Fibroblast of peridontal ligament (primary cell): ENCODE results near the gene CEBPG.

Experiments
- DNase-seq: peaks from one replicate; pipeline ENCODE4 v3.0.0-alpha.2; 2010; ENCODE audit errors: extremely low read depth

CEBPG gene

DNA sequence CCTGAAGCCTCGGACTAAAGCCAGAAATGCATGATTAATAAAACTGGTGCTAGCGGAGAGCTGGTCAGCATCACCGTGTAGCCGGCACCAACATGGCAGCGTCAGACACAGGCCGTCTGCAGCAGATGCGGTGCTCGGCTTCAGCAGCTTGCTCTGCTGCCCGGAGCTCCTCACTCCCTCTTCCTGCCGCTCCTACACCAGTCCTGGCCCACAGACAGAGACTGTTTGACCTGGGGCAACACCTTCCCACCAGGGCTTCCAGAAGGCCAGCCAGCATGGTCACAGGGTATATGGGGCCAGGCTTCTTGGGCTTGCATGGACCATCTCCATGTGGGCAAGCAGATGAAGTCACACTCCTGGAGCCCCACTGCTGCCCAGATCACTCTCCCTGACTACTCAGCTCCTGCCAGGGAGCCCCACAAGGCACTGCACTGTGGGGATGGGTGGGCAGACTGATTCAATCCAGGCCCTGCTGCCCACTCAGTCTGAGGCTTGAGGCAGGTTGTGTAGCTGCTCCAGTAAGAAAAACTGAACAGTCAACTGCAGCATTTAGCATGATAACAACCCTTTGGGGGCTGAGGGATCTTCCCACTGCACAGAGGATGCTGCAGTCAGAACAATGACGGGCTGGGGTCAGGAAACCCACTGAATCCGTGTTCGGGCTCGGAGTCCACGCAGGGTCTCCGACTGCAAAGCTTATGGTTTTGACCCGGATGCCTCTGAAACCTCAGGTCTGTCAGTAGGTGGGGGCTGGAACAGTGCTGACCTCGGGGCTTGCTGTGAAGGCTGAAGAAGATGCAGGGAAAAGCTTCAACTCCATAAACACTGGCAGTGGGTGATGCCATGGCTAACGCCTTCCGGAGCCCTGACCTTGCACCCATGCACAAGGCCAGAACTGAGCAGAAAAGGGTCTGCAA lies 45.6 kb downstream of the CEBPG start:
- DNase-seq = no peak

DNA sequence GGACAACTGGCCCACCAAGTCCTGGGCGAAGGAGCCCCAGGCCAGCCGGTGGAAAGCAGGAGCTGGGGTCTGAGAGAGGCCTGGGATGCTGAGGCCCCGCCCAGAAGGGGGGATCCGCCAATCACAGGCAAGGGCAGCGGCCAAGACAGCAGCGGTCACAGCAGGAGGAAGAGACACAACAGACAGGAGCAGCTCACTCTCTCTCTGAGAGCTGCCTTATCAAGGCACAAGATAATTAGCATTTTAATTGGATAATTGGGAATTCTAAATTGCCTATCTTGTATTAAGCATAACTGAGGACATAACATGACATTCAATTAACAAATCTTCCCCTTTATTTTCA lies 46.2 kb downstream of the CEBPG start:
- DNase-seq = no peak

DNA sequence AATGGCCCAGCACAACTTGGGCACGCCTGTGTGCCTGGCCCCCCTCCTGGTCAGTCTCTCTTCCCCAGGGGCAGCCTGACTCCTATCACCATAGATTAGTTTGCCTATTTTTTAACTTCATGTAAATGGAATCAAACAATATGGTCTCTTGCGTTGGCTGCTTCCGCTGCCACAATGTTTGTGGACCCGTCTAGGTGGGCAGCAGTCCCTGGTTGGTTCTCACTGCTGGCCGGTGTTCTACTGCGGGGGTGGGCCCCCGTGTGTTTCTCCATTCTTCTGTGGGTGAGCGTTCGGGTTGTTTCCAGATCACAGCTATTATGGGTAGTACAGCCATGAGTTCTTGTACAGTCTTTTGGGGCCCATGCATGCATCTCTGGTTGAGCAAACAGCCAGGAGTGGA lies 47.3 kb downstream of the CEBPG start:
- DNase-seq = no peak

DNA sequence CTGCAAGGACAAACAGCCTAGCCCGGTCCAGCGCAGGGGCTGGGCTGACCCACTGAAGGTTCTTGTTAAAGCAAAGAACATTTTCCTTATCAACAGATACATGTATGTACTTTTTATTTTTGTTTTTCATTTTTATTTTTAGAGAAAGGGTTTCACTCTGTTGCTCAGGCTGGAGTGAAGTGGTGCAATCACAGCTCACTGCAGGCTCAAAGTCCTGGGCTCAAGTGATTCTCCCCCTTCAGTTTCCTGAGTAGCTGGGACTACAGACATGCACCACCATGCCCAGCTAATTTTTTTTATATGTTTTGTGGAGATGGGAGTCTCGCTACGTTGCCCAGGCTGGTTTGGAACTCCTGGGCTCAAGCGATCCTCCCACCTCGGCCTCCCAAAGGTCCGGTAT lies 47.9 kb downstream of the CEBPG start:
- DNase-seq = no peak

DNA sequence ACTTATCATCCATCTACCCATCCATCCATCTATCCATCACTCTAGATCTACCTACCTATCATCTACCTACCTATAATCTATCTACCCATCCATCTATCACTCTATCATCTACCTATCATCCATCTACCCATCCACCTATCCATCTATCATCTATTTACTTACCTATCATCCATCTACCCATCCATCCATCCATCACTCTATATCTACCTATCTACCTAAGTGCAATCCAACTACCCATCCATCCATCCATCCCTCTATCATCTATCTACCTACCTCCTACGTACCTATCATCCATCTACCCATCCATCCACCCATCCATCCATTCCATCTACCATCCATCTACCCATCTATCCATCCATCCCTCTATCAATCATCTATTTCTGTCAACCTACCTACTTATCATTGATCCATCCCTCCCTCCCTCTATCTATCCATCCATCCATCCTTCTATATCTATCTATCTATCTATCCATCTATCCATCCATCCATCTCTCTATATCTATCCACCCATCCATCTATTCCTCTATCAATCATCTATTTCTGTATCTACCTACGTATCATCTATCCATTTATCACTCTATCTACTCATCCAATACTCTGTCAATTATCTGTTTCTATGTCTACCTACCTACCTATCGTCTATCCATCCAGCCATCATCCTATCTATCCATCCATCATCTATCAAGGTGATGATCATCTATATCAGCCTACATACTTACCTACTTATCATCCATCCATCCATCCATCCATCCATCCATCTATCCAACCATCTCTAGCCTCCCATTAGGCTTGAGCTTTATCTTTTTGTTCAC lies 49.1 kb downstream of the CEBPG start:
- DNase-seq = no peak

DNA sequence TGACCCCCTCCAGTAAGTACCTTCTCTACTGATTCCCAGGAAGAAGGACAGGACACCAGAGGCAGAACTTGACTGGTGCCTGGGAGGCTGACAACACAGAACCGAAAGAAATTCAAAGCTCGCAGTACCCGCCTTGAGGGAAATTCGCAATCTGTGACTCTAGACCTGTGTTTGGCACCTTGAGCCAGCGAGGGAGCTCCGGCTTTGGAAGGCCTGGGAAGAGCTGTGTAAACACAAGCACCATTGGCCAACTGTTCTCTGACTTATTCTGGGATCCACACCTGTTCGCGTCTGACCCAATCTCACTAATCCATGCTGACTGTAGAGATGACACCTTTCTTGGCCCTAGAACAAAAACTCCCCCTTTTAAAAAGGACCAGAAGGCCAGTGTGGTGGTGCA lies 50.7 kb downstream of the CEBPG start:
- DNase-seq = no peak

DNA sequence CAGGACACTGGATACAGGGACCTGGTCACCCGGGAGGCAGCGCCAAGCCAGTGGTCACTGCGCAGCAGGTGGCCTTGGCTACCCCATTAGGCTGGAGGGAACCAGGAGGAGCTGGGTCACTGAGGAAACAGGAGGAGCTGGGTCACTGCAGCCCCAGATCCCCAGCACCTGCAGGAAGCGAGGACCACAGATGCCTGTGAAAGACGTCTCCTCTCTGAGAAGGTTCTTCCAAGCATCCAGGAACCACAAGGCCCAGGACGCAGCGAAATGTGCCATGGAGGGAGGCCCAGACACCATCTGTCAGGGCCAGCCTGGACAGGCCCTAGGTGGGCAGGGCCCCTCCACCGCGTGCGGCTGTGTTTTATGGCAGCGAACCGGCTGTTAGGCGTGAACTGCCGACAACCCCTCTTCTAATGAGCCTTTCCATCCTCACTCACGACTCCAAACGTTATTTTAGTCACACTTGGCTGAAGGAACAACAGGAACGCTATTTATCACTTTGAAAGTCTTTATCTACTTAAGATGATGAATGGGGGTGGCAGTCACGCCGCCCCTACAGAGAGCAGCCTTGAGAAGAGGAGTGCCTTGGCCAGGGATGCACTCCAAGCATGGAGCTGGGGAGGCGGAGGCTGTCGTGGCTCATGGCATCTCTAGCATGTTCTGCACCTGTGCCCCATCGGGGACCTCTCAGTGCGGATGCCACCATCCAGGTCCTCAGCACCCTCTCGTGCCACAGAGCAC lies 53.3 kb downstream of the CEBPG start:
- DNase-seq = no peak

DNA sequence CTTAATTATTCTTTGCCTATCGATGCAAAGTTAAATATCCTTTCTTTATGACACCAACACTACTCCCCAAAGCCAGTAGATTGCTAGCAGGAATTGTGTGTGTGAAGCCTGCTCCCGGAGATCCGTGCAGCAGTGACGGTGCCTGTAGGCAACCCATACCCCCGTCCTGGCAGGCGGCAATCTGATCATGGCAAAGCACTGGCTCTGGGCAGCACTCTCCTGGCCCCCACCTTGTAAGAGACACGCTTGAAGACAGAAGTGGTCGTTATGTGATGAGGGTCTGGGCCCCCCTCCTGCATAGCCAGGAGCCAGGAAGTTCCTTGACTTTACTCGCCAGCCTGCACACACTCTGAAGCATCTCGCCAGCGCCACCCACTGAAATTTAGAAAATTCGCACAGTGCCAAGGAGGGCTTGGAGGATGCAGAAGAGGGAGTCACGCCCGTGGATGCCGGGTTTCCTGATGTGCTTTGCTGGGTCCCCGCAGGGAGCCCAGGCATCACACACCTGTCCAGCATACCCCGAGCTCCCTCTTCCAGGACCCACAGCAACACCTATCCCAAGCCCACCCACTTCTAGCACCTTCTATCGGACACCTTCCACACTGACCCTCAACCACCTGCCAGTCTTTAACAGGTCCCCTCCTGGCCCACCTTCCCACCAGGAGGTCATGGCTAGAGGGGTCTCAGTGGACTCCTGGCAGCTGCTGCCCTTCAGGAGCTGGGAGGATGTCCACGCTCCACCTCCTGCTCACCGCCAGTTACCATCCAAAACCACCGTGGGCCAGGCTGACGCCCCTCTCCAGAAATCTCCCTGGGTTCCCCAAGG lies 54.5 kb downstream of the CEBPG start:
- DNase-seq = no peak

DNA sequence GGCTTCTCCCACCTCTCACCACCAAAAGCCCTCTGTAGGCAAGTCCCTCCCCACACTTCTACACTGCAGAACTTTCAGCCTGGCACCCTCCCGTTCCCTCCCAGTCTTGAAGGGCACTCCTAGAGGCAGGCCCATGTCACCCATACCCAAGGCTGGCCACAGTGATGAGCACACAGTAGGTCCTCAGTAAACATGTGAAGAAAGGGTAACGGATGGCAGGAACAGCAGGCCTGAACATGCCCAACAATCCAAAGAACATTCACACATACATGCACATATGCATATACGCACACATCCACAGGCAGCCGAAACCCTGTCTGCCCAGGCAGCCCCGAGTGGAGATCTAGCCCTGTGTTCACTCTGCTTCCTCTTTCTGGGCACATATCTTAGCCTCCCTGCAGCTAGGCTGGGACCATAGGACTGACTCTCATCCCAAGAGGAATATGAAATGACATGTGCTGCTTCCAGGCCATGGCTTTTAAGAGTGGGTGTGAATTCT lies 55.2 kb downstream of the CEBPG start:
- no peak for DNase-seq

DNA sequence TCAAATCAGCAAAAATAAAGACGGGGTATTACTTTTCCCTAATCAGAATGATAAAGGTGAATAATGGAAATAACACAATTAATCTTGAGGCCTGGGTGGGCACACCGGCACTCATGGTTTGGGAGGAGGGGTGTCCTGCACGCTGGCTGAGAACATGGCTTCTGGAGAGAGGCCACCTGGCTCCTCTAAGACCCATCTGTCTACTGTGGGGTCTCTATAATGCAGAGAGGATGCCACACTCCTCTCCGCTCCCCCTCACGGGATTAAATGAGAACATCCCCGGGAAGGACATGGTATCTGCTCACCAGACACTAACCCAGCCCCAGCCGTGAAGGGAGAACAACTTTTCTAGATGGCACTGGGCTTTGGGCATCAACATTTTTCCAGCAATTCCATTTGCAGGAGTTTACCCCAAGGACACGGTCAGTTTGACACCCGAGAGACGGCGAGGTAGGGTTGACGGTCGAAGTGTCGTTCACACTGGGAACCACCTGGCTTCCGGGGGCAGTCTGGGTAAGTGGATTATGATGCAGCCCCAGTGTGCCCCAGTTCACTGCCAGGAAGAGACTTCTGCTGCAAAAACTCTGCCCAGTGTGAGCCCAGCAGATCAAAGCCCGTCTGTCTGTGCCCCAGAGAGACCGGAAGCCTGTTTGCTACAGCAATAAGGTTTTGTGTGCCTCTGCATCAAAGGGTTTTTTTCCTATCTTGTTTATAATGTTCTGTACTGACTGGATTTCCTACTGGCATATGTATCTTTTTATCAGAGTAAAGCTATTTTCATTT lies 56.6 kb downstream of the CEBPG start:
- no peak for DNase-seq

DNA sequence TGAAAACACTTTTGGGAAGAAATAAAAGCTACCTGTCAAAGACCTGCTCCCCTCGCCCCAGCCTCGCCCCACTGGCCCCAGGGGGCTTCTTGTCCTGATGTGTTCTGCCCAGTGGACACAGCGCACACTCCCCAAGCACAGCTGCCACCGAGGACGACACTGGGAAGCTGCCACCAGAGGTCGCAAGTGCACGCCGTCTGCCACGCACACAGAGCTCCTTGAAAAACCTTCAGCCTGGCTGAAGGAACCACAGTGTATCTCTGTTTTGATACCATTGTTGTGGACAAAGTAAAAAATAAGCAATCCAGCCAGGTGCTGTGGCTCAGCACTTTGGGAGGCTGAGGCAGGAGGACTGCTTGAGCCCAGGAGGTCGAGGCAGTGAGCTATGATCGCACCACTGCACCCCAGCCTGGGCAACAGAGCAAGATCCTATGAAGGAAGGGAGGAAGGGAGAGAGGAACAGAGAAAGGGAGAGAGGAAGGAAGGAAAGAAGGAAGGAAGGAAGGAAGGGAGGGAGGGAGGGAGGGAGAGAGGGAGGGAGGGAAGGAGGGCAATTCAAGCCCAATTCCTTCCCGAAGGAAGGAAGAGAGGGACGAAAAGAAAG lies 57.3 kb downstream of the CEBPG start:
- peak; percentile 66 for DNase-seq

DNA sequence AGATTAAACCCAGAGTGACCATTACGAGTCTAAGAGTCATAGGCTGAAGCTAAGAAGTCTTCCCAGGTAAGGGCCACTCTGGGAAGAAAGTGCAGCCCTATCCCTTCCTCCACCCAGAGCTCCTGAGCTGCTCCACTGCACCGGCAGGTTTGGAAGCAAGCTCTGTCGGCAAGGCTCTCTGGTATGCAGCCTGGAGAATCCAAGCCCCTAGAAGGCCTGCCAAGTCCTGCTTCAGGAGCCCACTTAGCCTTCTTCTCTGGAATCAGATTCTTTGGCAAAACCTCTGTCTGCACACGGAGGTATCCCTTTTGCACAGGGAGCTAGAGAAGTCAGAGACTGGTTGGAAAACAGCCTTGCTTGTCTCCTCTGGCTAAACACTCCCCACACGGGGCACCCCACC lies 58.5 kb downstream of the CEBPG start:
- no peak for DNase-seq
